ENCODE results near the gene MAP3K7CL. TPM values are rescaled to one million over a fixed set of nuclear protein-coding genes. Genes with fewer than 3 reads are reported as not detected.

The MAP3K7CL gene
- total RNA-seq, 6 experiments from 2014 or later = 6.2 to 11.4 (median 7.6) TPM

GRCh38 chr21:29091033-29091432 is 39.4 kb upstream of the MAP3K7CL start:
- peak; percentile 86 for DNase-seq

GRCh38 chr21:29092102-29092959 is 38.1 kb upstream of the MAP3K7CL start:
- TF ChIP-seq, protein P1, sequence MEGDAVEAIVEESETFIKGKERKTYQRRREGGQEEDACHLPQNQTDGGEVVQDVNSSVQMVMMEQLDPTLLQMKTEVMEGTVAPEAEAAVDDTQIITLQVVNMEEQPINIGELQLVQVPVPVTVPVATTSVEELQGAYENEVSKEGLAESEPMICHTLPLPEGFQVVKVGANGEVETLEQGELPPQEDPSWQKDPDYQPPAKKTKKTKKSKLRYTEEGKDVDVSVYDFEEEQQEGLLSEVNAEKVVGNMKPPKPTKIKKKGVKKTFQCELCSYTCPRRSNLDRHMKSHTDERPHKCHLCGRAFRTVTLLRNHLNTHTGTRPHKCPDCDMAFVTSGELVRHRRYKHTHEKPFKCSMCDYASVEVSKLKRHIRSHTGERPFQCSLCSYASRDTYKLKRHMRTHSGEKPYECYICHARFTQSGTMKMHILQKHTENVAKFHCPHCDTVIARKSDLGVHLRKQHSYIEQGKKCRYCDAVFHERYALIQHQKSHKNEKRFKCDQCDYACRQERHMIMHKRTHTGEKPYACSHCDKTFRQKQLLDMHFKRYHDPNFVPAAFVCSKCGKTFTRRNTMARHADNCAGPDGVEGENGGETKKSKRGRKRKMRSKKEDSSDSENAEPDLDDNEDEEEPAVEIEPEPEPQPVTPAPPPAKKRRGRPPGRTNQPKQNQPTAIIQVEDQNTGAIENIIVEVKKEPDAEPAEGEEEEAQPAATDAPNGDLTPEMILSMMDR (IDR thresholded peaks at IDR 0.05) = peak; percentile 26; the same call in 1 of the 2 replicates
- H3K36me3 Mint-ChIP-seq (ENCODE audit: low read depth) = no peaks in the 10 kb centered on the region
- H3K27me3 Mint-ChIP-seq (ENCODE audit: insufficient read depth) = no peaks in the 10 kb centered on the region
- peaks cover 42% of the 10 kb centered on the region for H3K4me1 Mint-ChIP-seq (ENCODE audit: low read depth)
- no peaks in the 10 kb centered on the region for H3K9me3 Mint-ChIP-seq
- H3K27ac Mint-ChIP-seq = peak overlapping the region; percentile 90
- peak overlapping the region; percentile 68 for H3K4me3 Mint-ChIP-seq
- DNase-seq = peak; percentile 73

More at GRCh38 chr21:29091033-29091432, 39.4 kb upstream of the MAP3K7CL start:
- TF ChIP-seq, protein P1 (IDR thresholded peaks at IDR 0.05) = no peak
- H3K27me3 Mint-ChIP-seq (ENCODE audit: insufficient read depth) = peaks cover 2% of the 10 kb centered on the region; the same call in 1 of the 2 replicates
- H3K4me3 Mint-ChIP-seq = peak overlapping the region; percentile 72
- no peaks in the 10 kb centered on the region for H3K36me3 Mint-ChIP-seq (ENCODE audit: low read depth)
- H3K27ac Mint-ChIP-seq = peak overlapping the region; percentile 90
- H3K9me3 Mint-ChIP-seq = no peaks in the 10 kb centered on the region
- H3K4me1 Mint-ChIP-seq (ENCODE audit: low read depth) = peaks cover 45% of the 10 kb centered on the region

- Mint-ChIP-seq H3K27me3 (ENCODE audit: insufficient read depth) (no peaks in the 10 kb centered on the region), H3K27ac (no peak overlapping the region), H3K4me3 (no peak overlapping the region), H3K4me1 (ENCODE audit: low read depth) (peaks cover 43% of the 10 kb centered on the region), H3K9me3 (no peaks in the 10 kb centered on the region), H3K36me3 (ENCODE audit: low read depth) (no peaks in the 10 kb centered on the region)
- TF ChIP-seq, protein P1 (IDR thresholded peaks at IDR 0.05) = no peak
- DNase-seq = no peak
Observed at GRCh38 chr21:29096218-29097015, 34.0 kb upstream of the MAP3K7CL start.

DNA sequence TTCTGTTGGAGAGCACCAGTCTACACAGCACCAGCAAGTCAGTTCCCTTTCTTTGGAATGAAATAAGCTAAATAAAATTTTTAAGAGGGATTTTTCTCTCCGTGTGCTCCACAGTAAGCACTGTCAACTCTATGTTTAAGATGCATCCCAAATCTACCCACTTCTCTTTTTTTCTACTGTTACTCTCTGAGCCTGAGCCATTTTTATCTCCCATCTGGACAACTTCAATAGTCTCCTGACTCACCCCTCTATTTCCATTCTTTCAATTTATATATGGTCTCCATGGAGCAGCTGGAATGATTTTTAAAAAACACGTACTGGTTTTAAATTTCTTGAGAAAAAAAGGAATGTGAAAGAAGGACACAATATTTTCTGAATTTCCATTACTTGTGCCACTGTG is 32.3 kb upstream of the MAP3K7CL start:
- TF ChIP-seq, protein P1 (IDR thresholded peaks at IDR 0.05) = no peak
- no peaks in the 10 kb centered on the region for H3K36me3 Mint-ChIP-seq (ENCODE audit: low read depth)
- H3K27ac Mint-ChIP-seq = no peak overlapping the region
- peaks cover 33% of the 10 kb centered on the region for H3K4me1 Mint-ChIP-seq (ENCODE audit: low read depth)
- H3K27me3 Mint-ChIP-seq (ENCODE audit: insufficient read depth) = no peaks in the 10 kb centered on the region
- H3K9me3 Mint-ChIP-seq = no peaks in the 10 kb centered on the region
- DNase-seq = no peak
- H3K4me3 Mint-ChIP-seq = no peak overlapping the region

DNA sequence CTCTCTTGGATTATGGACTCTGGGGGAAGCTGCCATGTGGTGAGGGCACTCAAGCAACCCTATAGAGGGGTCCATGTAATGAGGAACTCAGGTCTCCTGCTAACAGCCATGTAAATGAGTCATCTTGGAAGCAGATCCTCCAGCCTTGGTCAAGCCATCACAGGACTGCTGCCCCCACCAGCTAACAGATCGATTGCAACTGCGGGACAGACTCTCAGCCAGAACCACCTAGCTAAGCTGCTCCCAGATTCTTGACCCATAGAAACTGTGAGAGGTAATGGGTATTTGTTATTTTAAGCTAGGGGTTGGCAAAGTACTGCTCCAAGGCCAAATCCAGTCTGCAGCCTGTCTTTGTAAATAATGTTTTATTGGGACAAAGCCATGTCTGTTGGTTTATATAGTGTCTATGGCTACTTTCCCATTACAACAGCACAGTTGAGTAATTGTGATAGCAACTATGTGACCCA is 27.6 kb upstream of the MAP3K7CL start:
- DNase-seq = no peak
- Mint-ChIP-seq H3K36me3 (ENCODE audit: low read depth) (0 out of 2 replicates have a peak, but pooled peaks cover 4% of the 10 kb centered on the region), H3K4me3 (no peak overlapping the region), H3K9me3 (no peaks in the 10 kb centered on the region), H3K27ac (no peak overlapping the region), H3K27me3 (ENCODE audit: insufficient read depth) (no peaks in the 10 kb centered on the region), H3K4me1 (ENCODE audit: low read depth) (peaks cover 59% of the 10 kb centered on the region)
- TF ChIP-seq, protein P1 (IDR thresholded peaks at IDR 0.05) = no peak

Measured in HFFc6 (cell line).